HG03066 (cell line): ENCODE results near the gene SH2D3A.
"Not testable (repeated sequence)": the region's sequence is repeated elsewhere in the genome, so short reads cannot be mapped to it uniquely, and the experiment has no call there.

Source experiments
- ATAC-seq: cut with Tn5 transposase; IDR thresholded peaks from one replicate; pipeline ENCODE4 v1.9.1; 2021; ENCODE audit warnings: low read depth; ENCODE audit not compliant: unreplicated experiment

The SH2D3A gene

GRCh38 chr19:6767357-6768235 is at the start of gene SH2D3A:
Gene SH2D3A, minus strand, starts transcription at chr19:6767435. Its CDS starts 3,687 bp downstream, at chr19:6763748.
- ATAC-seq, result peak; percentile 56

- ATAC-seq, result no peak
Observed at GRCh38 chr19:6813659-6814058, 46.4 kb upstream of the SH2D3A start.

GRCh38 chr19:6812612-6813011 is 45.4 kb upstream of the SH2D3A start:
- ATAC-seq, result no peak

GRCh38 chr19:6811906-6812305 is 44.7 kb upstream of the SH2D3A start:
- ATAC-seq, result no peak

- no peak for ATAC-seq
Observed at GRCh38 chr19:6811378-6811777, 44.1 kb upstream of the SH2D3A start.

- no peak for ATAC-seq
Observed at GRCh38 chr19:6809262-6809661, 42.0 kb upstream of the SH2D3A start.

GRCh38 chr19:6808494-6808893 is 41.3 kb upstream of the SH2D3A start:
- no peak for ATAC-seq

- ATAC-seq, result no peak
Observed at GRCh38 chr19:6807291-6807690, 40.1 kb upstream of the SH2D3A start.

GRCh38 chr19:6806488-6806887 is 39.3 kb upstream of the SH2D3A start:
- ATAC-seq, result no peak

- no peak for ATAC-seq
Observed at GRCh38 chr19:6803036-6803404, 35.8 kb upstream of the SH2D3A start.

- ATAC-seq, result no peak
Observed at GRCh38 chr19:6802336-6803035, 35.3 kb upstream of the SH2D3A start.

- ATAC-seq, result no peak
Observed at GRCh38 chr19:6801485-6802086, 34.4 kb upstream of the SH2D3A start.

- ATAC-seq, result no peak
Observed at GRCh38 chr19:6800991-6801484, 33.8 kb upstream of the SH2D3A start.

GRCh38 chr19:6800160-6800790 is 33.0 kb upstream of the SH2D3A start:
- ATAC-seq, result not testable (repeated sequence)

GRCh38 chr19:6797646-6798045 is 30.4 kb upstream of the SH2D3A start:
- ATAC-seq, result no peak

- ATAC-seq, result no peak
Observed at GRCh38 chr19:6796278-6796677, 29.0 kb upstream of the SH2D3A start.

- ATAC-seq, result no peak
Observed at GRCh38 chr19:6794686-6795431, 27.6 kb upstream of the SH2D3A start.

- no peak for ATAC-seq
Observed at GRCh38 chr19:6793973-6794372, 26.7 kb upstream of the SH2D3A start.

GRCh38 chr19:6793411-6793810 is 26.2 kb upstream of the SH2D3A start:
- no peak for ATAC-seq

GRCh38 chr19:6791237-6791636 is 24.0 kb upstream of the SH2D3A start:
- no peak for ATAC-seq
